K562 (cell line): ENCODE measurements around the gene SNAPC2. TPM values are rescaled to one million over a fixed set of nuclear protein-coding genes. Genes with fewer than 3 reads are reported as not detected.
A peak's percentile ranks its signal among the peaks of the same experiment; 100 is the strongest.

Experiments
- ATAC-seq: fragments of 200-7000 bp; cut with Tn5 transposase; 3 replicates; pipeline ENCODE4 v1.9.1; 2020; ENCODE audit warnings: moderate library complexity
- BruUV-seq: library from RNA; stranded (reverse); fragments of 400-500 nt; replicated peaks from 2 replicates; lab custom pipeline; 2021; lab: Mats Ljungman, UMichigan
- CTCF ChIA-PET: fragments of 300-600 bp; formaldehyde crosslinking; extraction: SDS; loops from one replicate; lab custom pipeline; 2021; ENCODE audit warnings: low intra/inter-chr PET ratio; lab: Yijun Ruan, JAX
- POLR2A ChIA-PET: fragments of 300-600, 350-650 bp; sonication (Branson Sonifier 250); formaldehyde crosslinking; extraction: SDS; loops from one replicate; lab custom pipeline; 2021; ENCODE audit warnings: antibody characterized with exemption, inconsistent platforms; lab: Yijun Ruan, JAX
- DNase-seq, 4 experiments: peaks; one replicate each; pipeline versions ENCODE4 v3.0.0 to v3.0.0-alpha.2; 2011 to 2018; ENCODE audit warnings: low spot score in 3 of 4, mixed read lengths in 3 of 4; ENCODE audit errors: extremely low read depth in 1 of 4
- FAIRE-seq: peaks from 2 replicates; lab custom pipeline; 2011; peaks lifted over from hg19 to GRCh38; lab: Jason Lieb, UNC
- H2AFZ ChIP-seq: 2 replicates; pipeline ENCODE4 v1.6.0; 2011; ENCODE audit warnings: low read depth, low read length, control low read depth, inconsistent platforms
- H3K27ac ChIP-seq: fragments of 200-600 bp; 3 replicates; pipeline ENCODE4 v1.8.0; 2011; ENCODE audit warnings: low read depth, mild to moderate bottlenecking, control low read depth, inconsistent platforms, low read length, moderate library complexity, mixed read lengths; ENCODE audit errors: extremely low read depth
- H3K27me3 ChIP-seq, 2 experiments: fragments of 300-600 bp in 1 of 2; 2 replicates in 1 of 2; 3 replicates in 1 of 2; pipeline versions ENCODE4 v1.6.0 to v1.8.0; 2011; ENCODE audit warnings: inconsistent platforms in 2 of 2, low read length in 2 of 2, mild to moderate bottlenecking in 1 of 2, mixed read lengths in 1 of 2, moderate library complexity in 1 of 2; ENCODE audit not compliant: control insufficient read depth in 2 of 2, insufficient read depth in 2 of 2
- H3K36me3 ChIP-seq: fragments of 300-600 bp; 3 replicates; pipeline ENCODE4 v1.8.0; 2011; ENCODE audit warnings: mild to moderate bottlenecking, low read length, inconsistent platforms; ENCODE audit not compliant: control insufficient read depth, insufficient read depth
- H3K4me1 ChIP-seq, 2 experiments: fragments of 200-600 bp in 1 of 2; replicated peaks in 1 of 2; 2 replicates in 1 of 2; 3 replicates in 1 of 2; pipeline versions ENCODE4 v1.5.1 to v1.8.0; 2011; ENCODE audit warnings: inconsistent platforms in 2 of 2, low read length in 2 of 2, mild to moderate bottlenecking in 1 of 2, mixed read lengths in 1 of 2, moderate library complexity in 1 of 2; ENCODE audit not compliant: control insufficient read depth in 2 of 2, insufficient read depth in 2 of 2
- H3K4me2 ChIP-seq: 2 replicates; pipeline ENCODE4 v1.6.1; 2011; ENCODE audit warnings: low read length, control low read depth, inconsistent platforms, mixed read lengths; ENCODE audit not compliant: insufficient read depth
- H3K4me3 ChIP-seq: fragments of 200-600 bp; sonication (generic), shearing (Covaris generic); 2 replicates; pipeline ENCODE4 v1.5.1; 2016; ENCODE audit warnings: control low read depth, inconsistent platforms
- H3K79me2 ChIP-seq: fragments of 200-600 bp; 3 replicates; pipeline ENCODE4 v1.8.0; 2011; ENCODE audit warnings: low read length, inconsistent platforms; ENCODE audit not compliant: control insufficient read depth, insufficient read depth
- H3K9ac ChIP-seq, 2 experiments: 2 replicates each; pipeline versions ENCODE4 v1.6.0 to v1.6.1; 2011; ENCODE audit warnings: low read depth in 2 of 2, low read length in 2 of 2, control low read depth in 1 of 2, inconsistent platforms in 1 of 2, mild to moderate bottlenecking in 1 of 2, mixed read lengths in 1 of 2; ENCODE audit not compliant: insufficient read depth in 1 of 2
- H3K9me1 ChIP-seq: one replicate; pipeline ENCODE4 v1.6.0; 2011; ENCODE audit warnings: inconsistent platforms, mild to moderate bottlenecking, low read length, moderate library complexity; ENCODE audit not compliant: control insufficient read depth, insufficient read depth
- H3K9me3 ChIP-seq: replicated peaks from 2 replicates; pipeline ENCODE4 v1.5.1; 2011; ENCODE audit warnings: low read depth, low read length, inconsistent platforms; ENCODE audit not compliant: control insufficient read depth, insufficient read depth
- H4K20me1 ChIP-seq: replicated peaks from 2 replicates; pipeline ENCODE4 v1.6.1; 2011; ENCODE audit warnings: low read length, inconsistent platforms, mixed read lengths; ENCODE audit not compliant: control insufficient read depth, insufficient read depth
- BCOR ChIP-seq: fragments of 450-650 bp; IDR thresholded peaks from 2 replicates; pipeline ENCODE4 v1.6.1; 2016
- GABPA ChIP-seq: fragments of 200-800 bp; sonication (Bioruptor generic); conservative IDR thresholded peaks from 2 replicates; pipeline ENCODE4 v1.6.1; 2016; ENCODE audit warnings: low read depth, missing genetic modification characterization, missing compliant biosample characterization
- KDM1A ChIP-seq, 2 experiments: fragments of 450-650 bp; IDR thresholded peaks; 2 replicates each; pipeline ENCODE4 v1.6.1; 2016; ENCODE audit warnings: mild to moderate bottlenecking in 2 of 2
- RBM25 ChIP-seq: fragments of 200-400 bp; formaldehyde crosslinking; IDR thresholded peaks from 2 replicates; pipeline ENCODE4 v1.6.1; 2018; ENCODE audit warnings: low read length, low read depth, moderate library complexity; ENCODE audit not compliant: severe bottlenecking
- RBM34 ChIP-seq: fragments of 200-400 bp; formaldehyde crosslinking; IDR thresholded peaks from 2 replicates; pipeline ENCODE4 v1.6.1; 2018; ENCODE audit warnings: low read length, borderline replicate concordance; ENCODE audit not compliant: insufficient read depth
- TEAD4 ChIP-seq, 2 experiments: sonication (generic) in 1 of 2; formaldehyde crosslinking in 1 of 2; IDR thresholded peaks; 2 replicates each; pipeline versions ENCODE4 v1.6.1 to v1.8.0; 2012 to 2022; ENCODE audit warnings: borderline replicate concordance in 1 of 2, inconsistent platforms in 1 of 2, low read length in 1 of 2, mild to moderate bottlenecking in 1 of 2, missing genetic modification reagents in 1 of 2
- ZNF766 ChIP-seq: fragments of 200-800 bp; sonication (Bioruptor generic); conservative IDR thresholded peaks from 2 replicates; pipeline ENCODE4 v1.6.1; 2016; ENCODE audit warnings: missing genetic modification characterization, missing compliant biosample characterization
- WGBS: fragments of 100-300 bp; shearing (Covaris generic); methylation state at CpG from one replicate; pipeline ENCODE4 v1.1.6; 2016; ENCODE audit warnings: low coverage, mixed read lengths; ENCODE audit not compliant: insufficient coverage; ENCODE audit errors: missing lambda C conversion rate; 5-methylcytosine and 5-hydroxymethylcytosine counted together
- in situ Hi-C: fragments of 300-500 bp; cut with MboI; formaldehyde crosslinking; loops from 4 replicates; pipeline ENCODE4 v1.15.0; 2018; ENCODE audit warnings: inconsistent platforms, mixed read lengths
- intact Hi-C: fragments of 100-400 bp; cut with micrococcal nuclease; formaldehyde crosslinking; loops from 2 replicates; pipeline ENCODE4 v1.14.2; 2022
- polyA plus RNA-seq, 8 experiments: library from polyadenylated mRNA; depleted of rRNA in 4 of 8; stranded (reverse) in 5 of 8; unstranded in 3 of 8; fragments of >200 nt; fragmentation: Nextera tagmentation in 2 of 8; fragmentation: Illumina TruSeq in 1 of 8; extraction: Ambion mirVana in 2 of 8; extraction: Trizol in 1 of 8; gene quantifications; 2 replicates each; pipeline versions ENCODE4 v1.2.1 to v1.2.3, GENCODE V29; 2011 to 2014; ENCODE audit warnings: inconsistent platforms in 1 of 8, missing spikeins in 1 of 8
- total RNA-seq, 7 experiments: library from RNA; depleted of rRNA in 6 of 7; stranded (reverse); fragments of >200 nt in 6 of 7; fragmentation: Illumina TruSeq in 2 of 7; extraction: Trizol in 2 of 7; gene quantifications; 2 replicates each; pipeline versions ENCODE4 v1.2.1 to v1.2.3, GENCODE V29; 2011 to 2021; ENCODE audit warnings: low replicate concordance in 1 of 7
- TF ChIP-seq, protein P1 (sequence below): sonication (generic); formaldehyde crosslinking; IDR thresholded peaks from 2 replicates; pipeline ENCODE4 v1.9.0; 2022; ENCODE audit warnings: mild to moderate bottlenecking, missing genetic modification reagents
- TF ChIP-seq, protein P2 (sequence below): sonication (generic); formaldehyde crosslinking; IDR thresholded peaks from 2 replicates; pipeline ENCODE4 v1.8.1; 2023; ENCODE audit warnings: mild to moderate bottlenecking, missing genetic modification reagents
- TF ChIP-seq, protein P3 (sequence below): sonication (generic); formaldehyde crosslinking; IDR thresholded peaks from 2 replicates; pipeline ENCODE4 v1.5.0; 2020; ENCODE audit warnings: missing genetic modification reagents

Gene SNAPC2
- total and polyA plus RNA-seq, 9 of the 15 experiments (the other 6 are each of a cell fraction or from before 2014, with no cell fraction given) = 0.59 to 45.1 (median 15.3) TPM

DNA sequence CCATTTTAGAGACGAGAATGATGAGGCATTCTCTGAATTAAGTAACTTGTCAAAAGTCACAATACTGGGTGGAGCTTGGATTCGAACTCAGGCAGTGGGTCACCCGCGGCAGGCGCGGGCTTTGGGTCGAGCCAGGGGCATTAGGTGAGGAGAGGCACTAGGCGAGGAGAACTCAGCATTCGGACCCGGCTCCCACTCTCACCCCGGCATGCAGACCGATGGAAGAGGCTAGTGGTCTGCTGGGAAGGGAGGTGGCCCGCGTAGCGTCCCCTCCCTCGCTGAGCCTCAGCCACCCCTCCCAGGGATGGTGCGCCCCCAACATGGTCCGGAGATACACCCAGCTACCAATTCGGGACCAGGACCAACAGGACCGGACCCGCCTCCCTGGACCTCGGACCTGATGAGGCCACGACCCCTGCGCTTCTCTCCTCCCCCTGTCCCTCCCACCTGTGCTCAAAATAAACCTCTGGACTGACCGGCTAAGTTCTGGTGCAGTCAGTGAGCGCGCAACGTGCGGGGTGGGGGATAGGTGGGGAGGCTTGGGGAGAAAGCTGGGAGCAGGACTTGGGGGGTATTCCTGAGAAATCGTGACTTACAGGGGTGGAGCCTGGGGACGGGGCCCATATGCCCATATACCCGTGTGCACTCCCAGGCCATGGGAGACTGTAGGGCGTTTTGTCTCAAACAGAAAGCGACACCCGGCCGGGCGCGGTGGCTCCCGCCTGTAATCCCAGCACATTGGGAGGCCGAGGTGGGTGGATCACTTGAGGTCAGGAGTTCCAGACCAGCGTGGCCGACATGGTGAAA lies 1.3 kb upstream of the SNAPC2 start:
- Histone ChIP-seq H3K36me3 (peaks cover 19% of the 10 kb centered on the region; the same call in 1 of the 3 replicates), H4K20me1 (peaks cover 10% of the 10 kb centered on the region; the same call in 1 of the 2 replicates), H3K9me3 (no peaks in the 10 kb centered on the region), H2AFZ (no peak overlapping the region), H3K9ac (peak overlapping the region; percentile 80 to 90), H3K9me1 (no peaks in the 10 kb centered on the region), H3K27ac (peak overlapping the region; percentile 84; the same call in 2 of the 3 replicates), H3K79me2 (peaks cover 14% of the 10 kb centered on the region), H3K27me3 (no peaks in the 10 kb centered on the region), H3K4me2 (peak overlapping the region; percentile 97), H3K4me3 (peak overlapping the region; percentile 81), H3K4me1 (peaks cover 9 to 72% of the 10 kb centered on the region in 2 experiments)
- intact Hi-C loops = no loop called here
- no peak for FAIRE-seq
- CTCF ChIA-PET = no interaction called here
- no peak for ATAC-seq
- in situ Hi-C loops = no loop called here
- BruUV-seq = no TSS peak
- 61% methylated on average over 39 of the region's 42 CpGs for WGBS
- no peak for DNase-seq
- POLR2A ChIA-PET = interaction anchor here (1.2 to 3.1 kb wide), 7 partner anchors 7 to 50 kb away, joined by 4 to 26 read pairs (median 8); partner anchors contain the start of gene MAP2K7
- TF ChIP-seq, protein P1, sequence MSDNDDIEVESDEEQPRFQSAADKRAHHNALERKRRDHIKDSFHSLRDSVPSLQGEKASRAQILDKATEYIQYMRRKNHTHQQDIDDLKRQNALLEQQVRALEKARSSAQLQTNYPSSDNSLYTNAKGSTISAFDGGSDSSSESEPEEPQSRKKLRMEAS = no peak
- TF ChIP-seq RBM34 (no peak), ZNF766 (CRISPR knock-in tag) (peak; percentile 88), RBM25 (peak; percentile 65), BCOR (peak; percentile 75), TEAD4 (IDR thresholded peaks at IDR 0.05; ENCODE audit: low read length) (no peak), TEAD4 (CRISPR knock-in tag; IDR thresholded peaks at IDR 0.05; ENCODE audit: borderline replicate concordance) (peak; percentile 17; the same call in 1 of the 2 replicates), KDM1A (IDR thresholded peaks at IDR 0.05) (peak; percentile 42 to 54; a peak in 2 of 4 replicates), GABPA (no peak)
- TF ChIP-seq, protein P2, sequence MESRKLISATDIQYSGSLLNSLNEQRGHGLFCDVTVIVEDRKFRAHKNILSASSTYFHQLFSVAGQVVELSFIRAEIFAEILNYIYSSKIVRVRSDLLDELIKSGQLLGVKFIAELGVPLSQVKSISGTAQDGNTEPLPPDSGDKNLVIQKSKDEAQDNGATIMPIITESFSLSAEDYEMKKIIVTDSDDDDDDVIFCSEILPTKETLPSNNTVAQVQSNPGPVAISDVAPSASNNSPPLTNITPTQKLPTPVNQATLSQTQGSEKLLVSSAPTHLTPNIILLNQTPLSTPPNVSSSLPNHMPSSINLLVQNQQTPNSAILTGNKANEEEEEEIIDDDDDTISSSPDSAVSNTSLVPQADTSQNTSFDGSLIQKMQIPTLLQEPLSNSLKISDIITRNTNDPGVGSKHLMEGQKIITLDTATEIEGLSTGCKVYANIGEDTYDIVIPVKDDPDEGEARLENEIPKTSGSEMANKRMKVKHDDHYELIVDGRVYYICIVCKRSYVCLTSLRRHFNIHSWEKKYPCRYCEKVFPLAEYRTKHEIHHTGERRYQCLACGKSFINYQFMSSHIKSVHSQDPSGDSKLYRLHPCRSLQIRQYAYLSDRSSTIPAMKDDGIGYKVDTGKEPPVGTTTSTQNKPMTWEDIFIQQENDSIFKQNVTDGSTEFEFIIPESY (CRISPR knock-in tag) = peak; percentile 89
- TF ChIP-seq, protein P3, sequence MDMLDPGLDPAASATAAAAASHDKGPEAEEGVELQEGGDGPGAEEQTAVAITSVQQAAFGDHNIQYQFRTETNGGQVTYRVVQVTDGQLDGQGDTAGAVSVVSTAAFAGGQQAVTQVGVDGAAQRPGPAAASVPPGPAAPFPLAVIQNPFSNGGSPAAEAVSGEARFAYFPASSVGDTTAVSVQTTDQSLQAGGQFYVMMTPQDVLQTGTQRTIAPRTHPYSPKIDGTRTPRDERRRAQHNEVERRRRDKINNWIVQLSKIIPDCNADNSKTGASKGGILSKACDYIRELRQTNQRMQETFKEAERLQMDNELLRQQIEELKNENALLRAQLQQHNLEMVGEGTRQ = no peak
